Renal cortex interstitium (tissue), 11 donors: ENCODE data around the gene RASA2. TPM values are rescaled to one million over a fixed set of nuclear protein-coding genes. Genes with fewer than 3 reads are reported as not detected.
"Not testable (repeated sequence)": the region's sequence is repeated elsewhere in the genome, so short reads cannot be mapped to it uniquely, and the experiment has no call there.

ENCODE experiments used
- DNase-seq, 11 donors: peaks; one replicate each; pipeline ENCODE4 v3.0.0-alpha.2; 2013; ENCODE audit warnings: low read depth in 9 of 11, low spot score in 4 of 11; ENCODE audit errors: extremely low read depth in 1 of 11
- polyA plus RNA-seq, 3 donors: library from polyadenylated mRNA; unstranded; fragments of 120-200 nt; gene quantifications; one replicate each; pipeline ENCODE4 v1.2.1, GENCODE V29; 2013; ENCODE audit not compliant: insufficient read length in 3 of 3

RASA2 gene
- polyA plus RNA-seq, 3 donors = 17.4 to 26.3 (median 22.3) TPM

- DNase-seq = no peak
Measured at GRCh38 chr3:141519587-141519986, 32.8 kb downstream of the RASA2 start.

GRCh38 chr3:141521781-141522180 is 35.0 kb downstream of the RASA2 start:
- DNase-seq = no peak

GRCh38 chr3:141523615-141524375 is 37.0 kb downstream of the RASA2 start:
- no peak for DNase-seq

- DNase-seq = no peak
Measured at GRCh38 chr3:141524988-141525387, 38.2 kb downstream of the RASA2 start.

GRCh38 chr3:141525814-141526213 is 39.0 kb downstream of the RASA2 start:
- no peak for DNase-seq

GRCh38 chr3:141526709-141527108 is 39.9 kb downstream of the RASA2 start:
- DNase-seq = no peak

GRCh38 chr3:141528800-141529199 is 42.0 kb downstream of the RASA2 start:
- DNase-seq = no peak

GRCh38 chr3:141529256-141529655 is 42.4 kb downstream of the RASA2 start:
- DNase-seq = no peak

- DNase-seq = no peak
Measured at GRCh38 chr3:141529717-141530414, 43.0 kb downstream of the RASA2 start.

- no peak for DNase-seq
Measured at GRCh38 chr3:141530415-141530768, 43.6 kb downstream of the RASA2 start.

- DNase-seq = no peak
Measured at GRCh38 chr3:141532609-141533008, 45.8 kb downstream of the RASA2 start.

- not testable (repeated sequence) for DNase-seq
Measured at GRCh38 chr3:141536017-141536416, 49.2 kb downstream of the RASA2 start.

- no peak for DNase-seq
Measured at GRCh38 chr3:141537856-141538255, 51.0 kb downstream of the RASA2 start.

GRCh38 chr3:141538568-141539240 is 51.9 kb downstream of the RASA2 start:
- DNase-seq = no peak

- no peak for DNase-seq
Measured at GRCh38 chr3:141539431-141540187, 52.8 kb downstream of the RASA2 start.

GRCh38 chr3:141540531-141540930 is 53.7 kb downstream of the RASA2 start:
- no peak for DNase-seq

GRCh38 chr3:141542202-141542969 is 55.6 kb downstream of the RASA2 start:
- no peak for DNase-seq

GRCh38 chr3:141542989-141543388 is 56.2 kb downstream of the RASA2 start:
- DNase-seq = no peak

GRCh38 chr3:141544697-141545096 is 57.9 kb downstream of the RASA2 start:
- DNase-seq = no peak
